ENCODE data around the gene NTRK2. TPM values are rescaled to one million over a fixed set of nuclear protein-coding genes. Genes with fewer than 3 reads are reported as not detected.

Gene NTRK2
- total RNA-seq, 4 donors from 2014 or later: 9.5 to 19.5 (median 12.3) TPM

GRCh38 chr9:84874022-84874421, 204.5 kb downstream of the NTRK2 start:
- Histone ChIP-seq H3K9me3 (no peaks in the 10 kb centered on the region), H3K27ac (no peak overlapping the region)
- no peak for DNase-seq (ENCODE audit: low spot score in 2 of 2)

DNA sequence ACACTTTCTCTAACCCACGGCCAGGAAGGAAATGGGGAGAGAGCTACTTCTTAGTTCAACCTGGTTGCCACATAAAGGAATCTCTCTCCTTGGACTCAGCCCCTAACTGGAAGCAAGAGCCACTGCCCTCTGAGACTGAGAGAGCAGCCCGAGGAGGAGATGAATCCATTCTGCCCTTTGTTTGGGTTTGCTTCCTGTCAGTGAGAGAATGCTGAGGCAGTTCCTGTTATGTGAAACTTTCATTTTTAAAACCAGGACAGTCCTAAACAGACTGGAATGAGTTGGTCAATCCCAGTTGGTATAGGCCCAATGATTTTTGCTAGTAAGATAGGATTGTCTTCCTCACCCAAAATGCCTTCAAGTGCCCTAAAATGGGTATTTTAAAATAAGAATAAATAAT, 205.1 kb downstream of the NTRK2 start:
- Histone ChIP-seq H3K36me3 (no peaks in the 10 kb centered on the region), H3K27me3 (no peaks in the 10 kb centered on the region), H3K9me3 (no peaks in the 10 kb centered on the region), H3K27ac (no peak overlapping the region), H3K4me1 (no peaks in the 10 kb centered on the region), H3K4me3 (no peak overlapping the region)
- WGBS: 48% methylated on average over 2 of the region's 2 CpGs
- TF ChIP-seq EP300 (IDR thresholded peaks at IDR 0.05): no peak
- TF ChIP-seq POLR2A (IDR thresholded peaks at IDR 0.05): no peak
- TF ChIP-seq, protein P1, sequence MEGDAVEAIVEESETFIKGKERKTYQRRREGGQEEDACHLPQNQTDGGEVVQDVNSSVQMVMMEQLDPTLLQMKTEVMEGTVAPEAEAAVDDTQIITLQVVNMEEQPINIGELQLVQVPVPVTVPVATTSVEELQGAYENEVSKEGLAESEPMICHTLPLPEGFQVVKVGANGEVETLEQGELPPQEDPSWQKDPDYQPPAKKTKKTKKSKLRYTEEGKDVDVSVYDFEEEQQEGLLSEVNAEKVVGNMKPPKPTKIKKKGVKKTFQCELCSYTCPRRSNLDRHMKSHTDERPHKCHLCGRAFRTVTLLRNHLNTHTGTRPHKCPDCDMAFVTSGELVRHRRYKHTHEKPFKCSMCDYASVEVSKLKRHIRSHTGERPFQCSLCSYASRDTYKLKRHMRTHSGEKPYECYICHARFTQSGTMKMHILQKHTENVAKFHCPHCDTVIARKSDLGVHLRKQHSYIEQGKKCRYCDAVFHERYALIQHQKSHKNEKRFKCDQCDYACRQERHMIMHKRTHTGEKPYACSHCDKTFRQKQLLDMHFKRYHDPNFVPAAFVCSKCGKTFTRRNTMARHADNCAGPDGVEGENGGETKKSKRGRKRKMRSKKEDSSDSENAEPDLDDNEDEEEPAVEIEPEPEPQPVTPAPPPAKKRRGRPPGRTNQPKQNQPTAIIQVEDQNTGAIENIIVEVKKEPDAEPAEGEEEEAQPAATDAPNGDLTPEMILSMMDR (IDR thresholded peaks at IDR 0.05): no peak
- TF ChIP-seq POLR2AphosphoS5 (IDR thresholded peaks at IDR 0.05): no peak
- DNase-seq (ENCODE audit: low spot score in 2 of 2): no peak

More at GRCh38 chr9:84874022-84874421, 204.5 kb downstream of the NTRK2 start:
- H3K36me3 ChIP-seq: no peaks in the 10 kb centered on the region
- no peak overlapping the region for H3K4me3 ChIP-seq
- H3K4me1 ChIP-seq: no peaks in the 10 kb centered on the region
- TF ChIP-seq POLR2AphosphoS5 (IDR thresholded peaks at IDR 0.05): no peak
- TF ChIP-seq, protein P1 (IDR thresholded peaks at IDR 0.05): no peak
- TF ChIP-seq POLR2A (IDR thresholded peaks at IDR 0.05): no peak
- TF ChIP-seq EP300 (IDR thresholded peaks at IDR 0.05): no peak
- no peaks in the 10 kb centered on the region for H3K27me3 ChIP-seq
- 95% methylated on average over 4 of the region's 4 CpGs for WGBS

GRCh38 chr9:84875193-84875592, 205.7 kb downstream of the NTRK2 start:
- Histone ChIP-seq H3K27me3 (no peaks in the 10 kb centered on the region), H3K27ac (no peak overlapping the region), H3K36me3 (no peaks in the 10 kb centered on the region), H3K4me1 (no peaks in the 10 kb centered on the region), H3K9me3 (no peaks in the 10 kb centered on the region), H3K4me3 (no peak overlapping the region)
- TF ChIP-seq, protein P1 (IDR thresholded peaks at IDR 0.05): no peak
- TF ChIP-seq POLR2AphosphoS5 (IDR thresholded peaks at IDR 0.05) (no peak), POLR2A (IDR thresholded peaks at IDR 0.05) (no peak), EP300 (IDR thresholded peaks at IDR 0.05) (no peak)
- 63% methylated on average over 4 of the region's 4 CpGs for WGBS
- no peak for DNase-seq (ENCODE audit: low spot score in 2 of 2)

DNA sequence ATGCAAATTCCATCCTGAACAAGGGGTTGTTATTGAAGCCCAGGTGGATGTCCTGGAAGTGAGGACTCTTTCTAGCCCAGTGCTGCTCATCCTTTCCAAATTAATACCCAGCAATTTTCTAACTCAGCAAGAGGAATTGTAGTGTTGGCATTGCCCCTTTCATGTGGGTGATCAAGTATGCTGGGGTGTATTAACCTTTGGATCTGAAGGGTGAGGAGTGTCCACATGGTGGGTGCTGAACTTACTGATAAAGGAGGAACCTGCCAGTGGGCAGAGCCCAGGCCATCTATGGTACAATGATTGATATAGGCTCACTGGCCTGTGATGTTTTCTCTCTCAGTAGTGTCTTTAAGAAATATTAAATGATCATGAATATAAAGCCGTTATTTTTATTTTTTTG, 210.1 kb downstream of the NTRK2 start:
- H3K4me1 ChIP-seq: no peaks in the 10 kb centered on the region
- TF ChIP-seq POLR2A (IDR thresholded peaks at IDR 0.05) (no peak), POLR2AphosphoS5 (IDR thresholded peaks at IDR 0.05) (no peak), EP300 (IDR thresholded peaks at IDR 0.05) (no peak)
- TF ChIP-seq, protein P1 (IDR thresholded peaks at IDR 0.05): no peak
- H3K9me3 ChIP-seq: no peaks in the 10 kb centered on the region
- H3K27ac ChIP-seq: no peak overlapping the region
- H3K36me3 ChIP-seq: no peaks in the 10 kb centered on the region
- DNase-seq (ENCODE audit: low spot score in 2 of 2): no peak
- no peaks in the 10 kb centered on the region for H3K27me3 ChIP-seq
- 89% methylated on average over 1 of the region's 1 CpG for WGBS
- no peak overlapping the region for H3K4me3 ChIP-seq

DNA sequence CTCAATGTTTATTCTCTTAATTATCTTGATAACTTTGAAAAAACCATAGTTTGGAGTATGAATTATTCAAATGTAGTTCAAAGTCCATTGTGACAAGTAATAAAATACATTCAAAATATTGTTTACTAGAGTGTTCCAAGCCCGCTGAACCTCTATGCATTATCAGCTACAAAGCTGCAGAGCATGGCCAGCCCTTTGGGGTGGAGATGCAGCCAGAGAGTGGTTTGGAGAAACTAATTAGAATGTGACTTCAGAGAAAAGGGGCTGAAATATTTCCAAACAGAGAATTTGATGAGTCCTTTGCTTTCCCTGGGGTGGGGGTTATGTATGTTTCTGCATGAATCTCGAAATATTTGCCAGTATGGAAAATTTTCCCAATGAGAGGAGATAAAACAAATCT, 211.3 kb downstream of the NTRK2 start:
- 66% methylated on average over 2 of the region's 2 CpGs for WGBS
- Histone ChIP-seq H3K4me1 (no peaks in the 10 kb centered on the region), H3K4me3 (no peak overlapping the region), H3K36me3 (no peaks in the 10 kb centered on the region), H3K9me3 (no peaks in the 10 kb centered on the region), H3K27me3 (no peaks in the 10 kb centered on the region), H3K27ac (no peak overlapping the region)
- TF ChIP-seq EP300 (IDR thresholded peaks at IDR 0.05) (no peak), POLR2A (IDR thresholded peaks at IDR 0.05) (no peak), POLR2AphosphoS5 (IDR thresholded peaks at IDR 0.05) (no peak)
- TF ChIP-seq, protein P1 (IDR thresholded peaks at IDR 0.05): no peak
- no peak for DNase-seq (ENCODE audit: low spot score in 2 of 2)

All from suprapubic skin (tissue), 4 donors.